GDM1 (cell line): ENCODE measurements around the gene INPP1.
A peak's percentile ranks its signal among the peaks of the same experiment; 100 is the strongest.
"Not testable (repeated sequence)": the region's sequence is repeated elsewhere in the genome, so short reads cannot be mapped to it uniquely, and the experiment has no call there.

Source experiments
- DNase-seq: peaks from one replicate; lab custom pipeline; 2025; lab: John Stamatoyannopoulos, UW

The INPP1 gene

GRCh38 chr2:190343536-190344275, at the start of gene INPP1:
TSS of gene INPP1 (plus strand) at chr2:190343589. CDS start at chr2:190360103, 16,514 bp downstream.
- peak; percentile 52 for DNase-seq

- not testable (repeated sequence) for DNase-seq
These were observed 45.5 kb upstream of the INPP1 start for GRCh38 chr2:190297880-190298279.

GRCh38 chr2:190301032-190301431, 42.4 kb upstream of the INPP1 start:
- DNase-seq = no peak

GRCh38 chr2:190302052-190302451, 41.3 kb upstream of the INPP1 start:
- no peak for DNase-seq

- DNase-seq = no peak
These were observed 39.7 kb upstream of the INPP1 start for GRCh38 chr2:190303647-190304046.

- DNase-seq = no peak
These were observed 39.0 kb upstream of the INPP1 start for GRCh38 chr2:190304404-190304803.

- no peak for DNase-seq
These were observed 35.4 kb upstream of the INPP1 start for GRCh38 chr2:190308031-190308430.

- DNase-seq = no peak
These were observed 31.3 kb upstream of the INPP1 start for GRCh38 chr2:190311893-190312634.

GRCh38 chr2:190312635-190313025, 30.8 kb upstream of the INPP1 start:
- DNase-seq = not testable (repeated sequence)

- no peak for DNase-seq
These were observed 29.5 kb upstream of the INPP1 start for GRCh38 chr2:190313880-190314279.

- no peak for DNase-seq
These were observed 28.1 kb upstream of the INPP1 start for GRCh38 chr2:190315273-190315672.

GRCh38 chr2:190318514-190318913, 24.9 kb upstream of the INPP1 start:
- DNase-seq = no peak

- no peak for DNase-seq
These were observed 24.3 kb upstream of the INPP1 start for GRCh38 chr2:190318931-190319554.

- DNase-seq = peak; percentile 99
These were observed 23.6 kb upstream of the INPP1 start, which contains the start of gene HIBCH for GRCh38 chr2:190319555-190320498. TSS of gene HIBCH (minus strand) at chr2:190319826. CDS start at chr2:190319750, 76 bp downstream.

GRCh38 chr2:190320696-190321095, 22.7 kb upstream of the INPP1 start:
- DNase-seq = no peak

GRCh38 chr2:190323406-190323805, 20.0 kb upstream of the INPP1 start:
- DNase-seq = no peak

GRCh38 chr2:190325588-190325987, 17.8 kb upstream of the INPP1 start:
- no peak for DNase-seq

GRCh38 chr2:190327867-190328572, 15.4 kb upstream of the INPP1 start:
- DNase-seq = no peak

- DNase-seq = no peak
These were observed 14.7 kb upstream of the INPP1 start for GRCh38 chr2:190328573-190329147.

- no peak for DNase-seq
These were observed 10.0 kb upstream of the INPP1 start for GRCh38 chr2:190333395-190333794.

GRCh38 chr2:190333928-190334327, 9.5 kb upstream of the INPP1 start:
- DNase-seq = no peak
